DOHH2 (cell line): ENCODE measurements around the gene DLGAP1.
"Not testable (repeated sequence)": the region's sequence is repeated elsewhere in the genome, so short reads cannot be mapped to it uniquely, and the experiment has no call there.

Source experiments
- H3F3A ChIP-seq: fragments of 200-600 bp; sonication (generic), shearing (Covaris generic); 2 replicates; pipeline ENCODE4 v1.6.0; 2016; ENCODE audit warnings: antibody characterized with exemption, mild to moderate bottlenecking; ENCODE audit not compliant: control insufficient read depth, insufficient read depth
- H3K27ac ChIP-seq: fragments of 200-600 bp; sonication (generic); 2 replicates; pipeline ENCODE4 v1.5.1; 2014; ENCODE audit warnings: low read depth, mild to moderate bottlenecking, low read length, moderate library complexity
- H3K27me3 ChIP-seq: fragments of 200-600 bp; sonication (generic); 2 replicates; pipeline ENCODE4 v1.6.1; 2014; ENCODE audit warnings: mild to moderate bottlenecking, low read length, mixed read lengths; ENCODE audit not compliant: control insufficient read depth
- H3K36me3 ChIP-seq: fragments of 200-600 bp; sonication (generic); 2 replicates; pipeline ENCODE4 v1.6.1; 2014; ENCODE audit warnings: mild to moderate bottlenecking, low read length, moderate library complexity, mixed read lengths; ENCODE audit not compliant: control insufficient read depth
- H3K4me1 ChIP-seq: fragments of 200-600 bp; sonication (generic); 2 replicates; pipeline ENCODE4 v1.6.1; 2014; ENCODE audit warnings: mild to moderate bottlenecking, low read length, mixed read lengths; ENCODE audit not compliant: control insufficient read depth
- H3K4me2 ChIP-seq: fragments of 200-600 bp; sonication (generic); 2 replicates; pipeline ENCODE4 v1.6.0; 2014; ENCODE audit warnings: mild to moderate bottlenecking, low read length, moderate library complexity
- H3K4me3 ChIP-seq: fragments of 200-600 bp; sonication (generic); 2 replicates; pipeline ENCODE4 v1.5.1; 2014; ENCODE audit warnings: mild to moderate bottlenecking, low read length, mixed read lengths
- H3K79me2 ChIP-seq: fragments of 200-600 bp; sonication (generic); 2 replicates; pipeline ENCODE4 v1.6.1; 2014; ENCODE audit warnings: mild to moderate bottlenecking, low read length, mixed read lengths; ENCODE audit not compliant: control insufficient read depth
- H3K9me2 ChIP-seq: fragments of 200-600 bp; sonication (generic); replicated peaks from 2 replicates; pipeline ENCODE4 v1.6.1; 2014; ENCODE audit warnings: mild to moderate bottlenecking, low read length, mixed read lengths; ENCODE audit not compliant: control insufficient read depth
- H3K9me3 ChIP-seq: fragments of 200-600 bp; sonication (generic); 2 replicates; pipeline ENCODE4 v1.6.1; 2014; ENCODE audit warnings: antibody characterized with exemption, low read length, mixed read lengths; ENCODE audit not compliant: control insufficient read depth, insufficient read depth
- H4K20me1 ChIP-seq: fragments of 200-600 bp; sonication (generic); 2 replicates; pipeline ENCODE4 v1.6.0; 2014; ENCODE audit warnings: low read depth, mild to moderate bottlenecking, antibody characterized with exemption, low read length, moderate library complexity; ENCODE audit not compliant: control insufficient read depth, insufficient read depth
- CTCF ChIP-seq: fragments of 200-600 bp; sonication (generic); IDR thresholded peaks from one replicate; pipeline ENCODE4 v1.5.1; 2014; ENCODE audit warnings: antibody characterized with exemption, mild to moderate bottlenecking, low read depth, low read length; ENCODE audit not compliant: poor library complexity, severe bottlenecking
- EZH2phosphoT487 ChIP-seq: fragments of 200-600 bp; sonication (generic); IDR thresholded peaks from 2 replicates; pipeline ENCODE4 v1.6.1; 2017; ENCODE audit warnings: borderline replicate concordance, mild to moderate bottlenecking, antibody characterized with exemption, low read length, moderate library complexity, mixed read lengths

DLGAP1 gene

DNA sequence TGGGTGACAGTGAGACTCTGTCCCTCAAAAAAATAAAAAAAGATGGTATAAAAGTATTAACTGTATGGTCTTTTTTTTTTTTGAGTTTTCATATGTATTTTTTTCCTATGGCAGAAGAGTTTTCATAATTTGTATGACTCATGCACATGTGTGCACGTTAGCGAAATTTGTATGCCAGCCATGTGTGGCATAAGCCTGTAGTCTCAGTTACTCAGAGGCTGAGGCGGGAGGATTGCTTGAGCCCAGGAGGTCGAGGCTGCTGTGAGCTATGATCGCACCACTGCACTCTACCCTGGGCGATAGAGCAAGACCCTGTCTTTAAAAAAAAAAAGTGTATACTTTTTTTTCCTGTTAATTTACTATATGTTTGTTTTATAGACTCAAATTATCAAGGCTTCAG is 844.3 kb downstream of the DLGAP1 start:
- Histone ChIP-seq H3K36me3 (no peaks in the 10 kb centered on the region), H3K27me3 (no peaks in the 10 kb centered on the region), H3K9me2 (no peaks in the 10 kb centered on the region), H3K27ac (no peak overlapping the region), H3K79me2 (no peaks in the 10 kb centered on the region), H3K9me3 (no peaks in the 10 kb centered on the region), H3K4me3 (no peak overlapping the region), H3F3A (peaks cover 5% of the 10 kb centered on the region; the same call in 1 of the 2 replicates), H3K4me1 (peaks cover 5% of the 10 kb centered on the region), H3K4me2 (no peak overlapping the region), H4K20me1 (no peaks in the 10 kb centered on the region)
- TF ChIP-seq EZH2phosphoT487 (no peak), CTCF (no peak)

DNA sequence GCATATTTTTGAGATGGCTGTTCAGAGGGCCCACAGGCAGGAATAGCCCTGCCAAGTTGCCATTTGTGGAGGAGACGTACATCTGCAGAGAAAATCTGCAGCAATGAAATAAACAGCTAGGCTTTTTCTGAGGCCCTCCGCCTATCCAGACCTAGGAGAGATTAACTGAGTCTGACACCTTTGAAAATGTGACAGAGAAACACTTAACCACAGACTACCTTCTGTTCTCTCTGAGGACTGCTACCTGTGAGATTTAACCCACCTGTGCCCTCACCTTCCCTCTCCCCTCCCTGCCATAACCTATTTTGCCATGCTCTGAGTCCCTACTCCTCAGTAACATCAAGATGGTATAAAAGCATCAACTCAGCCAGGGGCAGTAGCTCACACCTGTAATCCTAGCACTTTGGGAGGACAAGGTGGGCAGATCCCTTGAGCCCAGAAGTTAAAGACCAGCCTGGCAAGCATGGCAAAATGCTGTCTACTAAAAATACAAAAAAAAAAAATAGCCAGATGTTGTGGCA is 844.9 kb downstream of the DLGAP1 start:
- Histone ChIP-seq H3K4me3 (no peak overlapping the region), H3K36me3 (no peaks in the 10 kb centered on the region), H3K27me3 (no peaks in the 10 kb centered on the region), H3K9me2 (no peaks in the 10 kb centered on the region), H3K79me2 (no peaks in the 10 kb centered on the region), H3K4me1 (peaks cover 10% of the 10 kb centered on the region), H3K27ac (no peak overlapping the region), H3K4me2 (no peak overlapping the region), H3F3A (peaks cover 5% of the 10 kb centered on the region; the same call in 1 of the 2 replicates), H4K20me1 (no peaks in the 10 kb centered on the region), H3K9me3 (no peaks in the 10 kb centered on the region)
- TF ChIP-seq EZH2phosphoT487: no peak
- no peak for TF ChIP-seq CTCF

- Histone ChIP-seq H3K27ac (no peak overlapping the region), H3K9me2 (no peaks in the 10 kb centered on the region), H3F3A (peaks cover 5% of the 10 kb centered on the region; the same call in 1 of the 2 replicates), H3K9me3 (no peaks in the 10 kb centered on the region), H3K36me3 (no peaks in the 10 kb centered on the region), H3K27me3 (no peaks in the 10 kb centered on the region), H3K4me1 (peaks cover 28% of the 10 kb centered on the region), H3K4me3 (no peak overlapping the region), H3K4me2 (no peak overlapping the region), H4K20me1 (no peaks in the 10 kb centered on the region), H3K79me2 (no peaks in the 10 kb centered on the region)
- TF ChIP-seq EZH2phosphoT487: no peak
- no peak for TF ChIP-seq CTCF
Observed at GRCh38 chr18:3608488-3608887, 846.6 kb downstream of the DLGAP1 start.

- not testable (repeated sequence) for H4K20me1 ChIP-seq, H3K4me2 ChIP-seq, H3K27me3 ChIP-seq, H3K79me2 ChIP-seq, H3K36me3 ChIP-seq, H3K4me3 ChIP-seq, H3K27ac ChIP-seq, H3F3A ChIP-seq, H3K9me2 ChIP-seq, H3K9me3 ChIP-seq
- H3K4me1 ChIP-seq: peaks cover 32% of the 10 kb centered on the region
Observed at GRCh38 chr18:3608099-3608453, 847.0 kb downstream of the DLGAP1 start.
